Nephron (organoid): ENCODE data around the gene UBR1.
A peak's percentile ranks its signal among the peaks of the same experiment; 100 is the strongest.

Experiments
- H3K27ac Mint-ChIP-seq, 3 experiments: 2 replicates each; pipeline ENCODE4 v1.8.0; 2020; ENCODE audit warnings: mixed read lengths in 3 of 3, mild to moderate bottlenecking in 2 of 3, moderate library complexity in 1 of 3
- H3K27me3 Mint-ChIP-seq: 2 replicates; pipeline ENCODE4 v1.8.0; 2021; ENCODE audit warnings: low read depth, mild to moderate bottlenecking, moderate library complexity, mixed read lengths
- H3K36me3 Mint-ChIP-seq: 2 replicates; pipeline ENCODE4 v1.8.0; 2020; ENCODE audit warnings: low read depth, mixed read lengths
- H3K4me1 Mint-ChIP-seq: 2 replicates; pipeline ENCODE4 v1.8.0; 2020; ENCODE audit warnings: mixed read lengths
- H3K4me3 Mint-ChIP-seq, 3 experiments: 2 replicates each; pipeline ENCODE4 v1.8.0; 2020; ENCODE audit warnings: mild to moderate bottlenecking in 3 of 3, mixed read lengths in 3 of 3, moderate library complexity in 2 of 3
- H3K9me3 Mint-ChIP-seq: 2 replicates; pipeline ENCODE4 v1.8.0; 2020; ENCODE audit warnings: mixed read lengths
- TF ChIP-seq, protein P1 (sequence below), 3 experiments: fragments of 200-600 bp; sonication (generic); IDR thresholded peaks; one replicate each; pipeline ENCODE4 v1.5.0; 2021; ENCODE audit warnings: antibody characterized with exemption in 3 of 3; ENCODE audit not compliant: unreplicated experiment in 3 of 3

Gene UBR1

DNA sequence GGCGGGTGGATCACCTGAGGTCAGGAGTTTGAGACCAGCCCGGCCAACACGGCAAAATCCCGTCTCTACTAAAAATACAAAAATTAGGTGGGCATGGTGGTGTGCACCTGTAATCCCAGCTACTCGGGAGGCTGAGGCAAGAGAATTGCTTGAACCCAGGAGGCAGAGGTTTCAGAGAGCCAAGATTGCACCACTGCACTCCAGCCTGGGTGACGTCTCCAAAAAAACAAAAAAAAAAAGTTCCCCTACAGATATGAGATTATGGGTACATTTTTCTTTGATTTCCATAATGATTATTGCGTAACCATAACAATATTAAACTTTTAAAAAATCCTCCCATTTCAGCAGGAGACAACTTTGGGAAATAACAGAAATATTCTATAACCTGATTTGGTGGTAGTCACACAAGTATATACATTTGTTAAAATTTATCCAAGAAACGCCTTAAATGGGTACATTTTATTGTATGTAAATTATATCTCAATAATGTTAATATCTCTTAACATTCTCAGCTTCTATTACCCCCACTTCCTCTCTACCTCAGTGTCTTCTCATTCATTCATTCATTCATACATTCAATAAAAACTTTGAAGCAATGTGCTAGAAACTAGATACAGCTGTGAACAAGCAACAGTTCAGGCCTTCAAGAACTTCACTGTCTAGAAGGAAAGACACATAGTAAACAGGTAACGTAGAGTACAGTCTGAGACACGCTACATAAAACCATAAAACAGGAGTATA is 6.6 kb downstream of the UBR1 start:
- Mint-ChIP-seq H3K9me3 (no peaks in the 10 kb centered on the region), H3K36me3 (peaks cover 84% of the 10 kb centered on the region), H3K27me3 (no peaks in the 10 kb centered on the region), H3K4me1 (peaks cover 29% of the 10 kb centered on the region), H3K4me3 (no peak overlapping the region), H3K27ac (no peak overlapping the region)
- TF ChIP-seq, protein P1, sequence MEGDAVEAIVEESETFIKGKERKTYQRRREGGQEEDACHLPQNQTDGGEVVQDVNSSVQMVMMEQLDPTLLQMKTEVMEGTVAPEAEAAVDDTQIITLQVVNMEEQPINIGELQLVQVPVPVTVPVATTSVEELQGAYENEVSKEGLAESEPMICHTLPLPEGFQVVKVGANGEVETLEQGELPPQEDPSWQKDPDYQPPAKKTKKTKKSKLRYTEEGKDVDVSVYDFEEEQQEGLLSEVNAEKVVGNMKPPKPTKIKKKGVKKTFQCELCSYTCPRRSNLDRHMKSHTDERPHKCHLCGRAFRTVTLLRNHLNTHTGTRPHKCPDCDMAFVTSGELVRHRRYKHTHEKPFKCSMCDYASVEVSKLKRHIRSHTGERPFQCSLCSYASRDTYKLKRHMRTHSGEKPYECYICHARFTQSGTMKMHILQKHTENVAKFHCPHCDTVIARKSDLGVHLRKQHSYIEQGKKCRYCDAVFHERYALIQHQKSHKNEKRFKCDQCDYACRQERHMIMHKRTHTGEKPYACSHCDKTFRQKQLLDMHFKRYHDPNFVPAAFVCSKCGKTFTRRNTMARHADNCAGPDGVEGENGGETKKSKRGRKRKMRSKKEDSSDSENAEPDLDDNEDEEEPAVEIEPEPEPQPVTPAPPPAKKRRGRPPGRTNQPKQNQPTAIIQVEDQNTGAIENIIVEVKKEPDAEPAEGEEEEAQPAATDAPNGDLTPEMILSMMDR (IDR thresholded peaks at IDR 0.05; ENCODE audit: unreplicated experiment in 3 of 3) = no peak

DNA sequence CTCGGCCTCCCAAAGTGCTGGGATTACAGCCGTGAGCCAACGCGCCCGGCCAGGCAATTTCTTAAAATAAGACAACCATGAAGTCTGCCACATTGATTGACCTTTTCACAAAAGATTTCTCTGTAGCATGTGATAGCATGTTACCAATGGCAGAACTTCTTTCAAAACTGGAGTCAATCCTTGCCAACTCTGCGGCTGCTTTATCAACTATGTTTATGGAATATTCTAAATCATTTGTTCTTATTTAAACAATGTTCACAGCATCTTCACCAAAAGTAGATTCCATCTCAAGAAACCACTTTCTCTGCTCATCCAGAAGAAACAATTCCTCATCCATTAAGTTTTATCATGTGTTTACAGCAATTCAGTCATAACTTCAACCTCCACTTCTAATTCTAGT is 9.4 kb downstream of the UBR1 start:
- no peak overlapping the region for H3K27ac Mint-ChIP-seq
- TF ChIP-seq, protein P1 (IDR thresholded peaks at IDR 0.05; ENCODE audit: unreplicated experiment in 3 of 3) = no peak
- peaks cover 76% of the 10 kb centered on the region for H3K36me3 Mint-ChIP-seq
- no peaks in the 10 kb centered on the region for H3K27me3 Mint-ChIP-seq
- no peaks in the 10 kb centered on the region for H3K9me3 Mint-ChIP-seq
- H3K4me1 Mint-ChIP-seq = peaks cover 10% of the 10 kb centered on the region
- no peak overlapping the region for H3K4me3 Mint-ChIP-seq

- Mint-ChIP-seq H3K4me1 (peaks cover 5% of the 10 kb centered on the region), H3K9me3 (no peaks in the 10 kb centered on the region), H3K27me3 (no peaks in the 10 kb centered on the region), H3K27ac (no peak overlapping the region), H3K36me3 (peaks cover 70% of the 10 kb centered on the region), H3K4me3 (no peak overlapping the region)
- TF ChIP-seq, protein P1 (IDR thresholded peaks at IDR 0.05; ENCODE audit: unreplicated experiment in 3 of 3) = no peak
These were observed 10.0 kb downstream of the UBR1 start for GRCh38 chr15:43095708-43096347.

GRCh38 chr15:43095243-43095642 is 10.6 kb downstream of the UBR1 start:
- peaks cover 4% of the 10 kb centered on the region for H3K4me1 Mint-ChIP-seq
- H3K9me3 Mint-ChIP-seq = no peaks in the 10 kb centered on the region
- H3K27ac Mint-ChIP-seq = peak overlapping the region in 1 of 3 experiments; percentile 27
- H3K36me3 Mint-ChIP-seq = peaks cover 64% of the 10 kb centered on the region
- H3K4me3 Mint-ChIP-seq = no peak overlapping the region
- no peaks in the 10 kb centered on the region for H3K27me3 Mint-ChIP-seq
- TF ChIP-seq, protein P1 (IDR thresholded peaks at IDR 0.05; ENCODE audit: unreplicated experiment in 3 of 3) = no peak

- Mint-ChIP-seq H3K27me3 (no peaks in the 10 kb centered on the region), H3K27ac (peak overlapping the region in 2 of 3 experiments; percentile 10 to 27), H3K9me3 (no peaks in the 10 kb centered on the region), H3K36me3 (peaks cover 63% of the 10 kb centered on the region), H3K4me3 (no peak overlapping the region), H3K4me1 (peaks cover 4% of the 10 kb centered on the region)
- TF ChIP-seq, protein P1 (IDR thresholded peaks at IDR 0.05; ENCODE audit: unreplicated experiment in 3 of 3) = no peak
These were observed 11.3 kb downstream of the UBR1 start for GRCh38 chr15:43094416-43095030.
